ENCODE data around the gene ZNF649. TPM values are rescaled to one million over a fixed set of nuclear protein-coding genes. Genes with fewer than 3 reads are reported as not detected.

Gene ZNF649
- total RNA-seq, 2 experiments from 2014 or later: 13.0 to 13.2 TPM

- intact Hi-C loops (cut with DNase I, micrococcal nuclease): no loop called here
- H3K27ac Mint-ChIP-seq: no peak overlapping the region
- H3K27me3 ChIP-seq (ENCODE audit: control insufficient read depth in 1 of 2, insufficient read depth in 2 of 2, low read length in 2 of 2): no peaks in the 10 kb centered on the region
- ChIA-PET POLR2A (no interaction called here), CTCF (no interaction called here)
- ATAC-seq (ENCODE audit: poor library complexity) (no peak), DNase-seq (no peak)
- no peaks in the 10 kb centered on the region for H3K36me3 ChIP-seq (ENCODE audit: insufficient read depth, low read length)
- H3K27ac ChIP-seq (ENCODE audit: low read depth in 1 of 2, low read length in 2 of 2): no peak overlapping the region
- H3K4me3 ChIP-seq (ENCODE audit: low read length): no peak overlapping the region
- H3K9me3 ChIP-seq (ENCODE audit: control insufficient read depth in 1 of 2, insufficient read depth in 1 of 2, low read length in 2 of 2): peaks cover 42 to 97% of the 10 kb centered on the region in 2 experiments
- no peaks in the 10 kb centered on the region for H3K4me1 ChIP-seq (ENCODE audit: insufficient read depth, low read length)
- no peaks in the 10 kb centered on the region for H3K27me3 Mint-ChIP-seq
- peaks cover 21% of the 10 kb centered on the region for H3K9me3 Mint-ChIP-seq
- no peak overlapping the region for H3K4me3 Mint-ChIP-seq
- TF ChIP-seq CTCF (IDR thresholded peaks at IDR 0.05): no peak
- no peaks in the 10 kb centered on the region for H3K4me1 Mint-ChIP-seq (ENCODE audit: low read depth)
- peaks cover 84% of the 10 kb centered on the region for H3K36me3 Mint-ChIP-seq (ENCODE audit: low read depth)
Observed at GRCh38 chr19:51861870-51862622, 42.8 kb downstream of the ZNF649 start.

Other genes starting within 250 kb of the ZNF649 start
- gene SPACA6, start 211.7 kb downstream of the ZNF649 start, total RNA-seq: 1 to 10 TPM; 2.8 to 3.6 TPM
- gene HAS1, start 181.0 kb downstream of the ZNF649 start, total RNA-seq: not detected
- 1 to 10 TPM; 1.2 to 1.9 TPM for gene FPR1, start 153.1 kb downstream of the ZNF649 start, total RNA-seq
- not detected for gene FPR2, start 143.8 kb downstream of the ZNF649 start, total RNA-seq
- gene FPR3, start 109.9 kb downstream of the ZNF649 start, total RNA-seq: not detected
- 10 to 100 TPM in 1 of 2 experiments, 1 to 10 TPM in 1; 8.0 to 10.3 TPM for gene ZNF577, start 17.1 kb downstream of the ZNF649 start, total RNA-seq
- 1 to 10 TPM in 1 of 2 experiments, under 1 TPM in 1; 0.67 to 1.3 TPM for gene ZNF613, start 22.5 kb upstream of the ZNF649 start, total RNA-seq
- 10 to 100 TPM; 37.6 to 39.2 TPM for gene ZNF350, start 81.8 kb upstream of the ZNF649 start, total RNA-seq
- 1 to 10 TPM; 8.9 to 9.2 TPM for gene ZNF615, start 103.2 kb upstream of the ZNF649 start, total RNA-seq
- gene ZNF614, start 123.4 kb upstream of the ZNF649 start, total RNA-seq: 10 to 100 TPM in 1 of 2 experiments, 1 to 10 TPM in 1; 9.7 to 10.5 TPM
- 10 to 100 TPM; 16.3 to 19.2 TPM for gene ZNF432, start 143.8 kb upstream of the ZNF649 start, total RNA-seq
- gene ZNF841, start 190.7 kb upstream of the ZNF649 start, total RNA-seq: 10 to 100 TPM; 20.0 TPM
- 1 to 10 TPM in 1 of 2 experiments, under 1 TPM in 1; 0.99 to 1.5 TPM for gene ZNF616, start 234.9 kb upstream of the ZNF649 start, total RNA-seq